HG03457 (cell line): ENCODE data around the gene RAB1B.
"Not testable (repeated sequence)": the region's sequence is repeated elsewhere in the genome, so short reads cannot be mapped to it uniquely, and the experiment has no call there.

Experiments used
- ATAC-seq: cut with Tn5 transposase; IDR thresholded peaks from one replicate; pipeline ENCODE4 v1.9.1; 2021; ENCODE audit warnings: moderate number of reproducible peaks; ENCODE audit not compliant: unreplicated experiment

The RAB1B gene

GRCh38 chr11:66266378-66267038 lies 1.9 kb upstream of the RAB1B start:
- no peak for ATAC-seq

GRCh38 chr11:66267039-66267378 lies 1.4 kb upstream of the RAB1B start:
- ATAC-seq: no peak

GRCh38 chr11:66267379-66268243 lies 828 bp upstream of the RAB1B start:
- ATAC-seq: no peak

GRCh38 chr11:66268952-66269905 lies 790 bp downstream of the RAB1B start:
- ATAC-seq: no peak

- ATAC-seq: no peak
These were observed 3.4 kb downstream of the RAB1B start for GRCh38 chr11:66271816-66272215.

GRCh38 chr11:66272596-66272995 lies 4.2 kb downstream of the RAB1B start:
- no peak for ATAC-seq

- no peak for ATAC-seq
These were observed 5.8 kb downstream of the RAB1B start for GRCh38 chr11:66274219-66274618.

GRCh38 chr11:66275396-66275795 lies 7.0 kb downstream of the RAB1B start:
- no peak for ATAC-seq

GRCh38 chr11:66275984-66276612 lies 7.7 kb downstream of the RAB1B start:
- ATAC-seq: no peak

GRCh38 chr11:66276619-66277018 lies 8.2 kb downstream of the RAB1B start:
- ATAC-seq: not testable (repeated sequence)

GRCh38 chr11:66277064-66277463 lies 8.6 kb downstream of the RAB1B start:
- ATAC-seq: not testable (repeated sequence)

- ATAC-seq: no peak
These were observed 9.3 kb downstream of the RAB1B start, which contains the start of gene CNIH2 for GRCh38 chr11:66277471-66278362. Gene CNIH2, plus strand, starts transcription at chr11:66278175. Its CDS starts 282 bp downstream, at chr11:66278457.

- ATAC-seq: no peak
These were observed 10.1 kb downstream of the RAB1B start for GRCh38 chr11:66278363-66279091.

GRCh38 chr11:66279092-66279734 lies 10.8 kb downstream of the RAB1B start:
- no peak for ATAC-seq

GRCh38 chr11:66280428-66280827 lies 12.0 kb downstream of the RAB1B start:
- no peak for ATAC-seq

GRCh38 chr11:66281001-66281400 lies 12.6 kb downstream of the RAB1B start:
- ATAC-seq: no peak

GRCh38 chr11:66281776-66282467 lies 13.5 kb downstream of the RAB1B start:
- ATAC-seq: no peak
